Prostate gland (tissue), 2 donors: ENCODE data around the gene SEMA3G. TPM values are rescaled to one million over a fixed set of nuclear protein-coding genes. Genes with fewer than 3 reads are reported as not detected.

Experiments used
- DNase-seq: peaks from one replicate; pipeline ENCODE4 v3.0.0-alpha.2; 2019; ENCODE audit warnings: low spot score
- H3K27ac ChIP-seq, 2 donors: fragments of 200-600 bp; sonication (generic); 2 replicates each; pipeline ENCODE4 v1.5.1; 2017 to 2019
- H3K27me3 ChIP-seq: fragments of 200-600 bp; sonication (generic); replicated peaks from 2 replicates; pipeline ENCODE4 v1.5.1; 2019; ENCODE audit not compliant: insufficient read depth
- H3K36me3 ChIP-seq, 2 donors: fragments of 200-600 bp; sonication (generic); 1 replicate in 1 of 2; 2 replicates in 1 of 2; pipeline versions ENCODE4 v1.5.1 to v1.8.1; 2017 to 2019
- H3K4me1 ChIP-seq: fragments of 200-600 bp; sonication (generic); replicated peaks from 2 replicates; pipeline ENCODE4 v1.5.1; 2019
- H3K4me3 ChIP-seq, 2 donors: fragments of 200-600 bp; sonication (generic); 2 replicates each; pipeline ENCODE4 v1.5.1; 2017 to 2019
- H3K9me3 ChIP-seq: fragments of 200-600 bp; sonication (generic); 2 replicates; pipeline ENCODE4 v1.5.1; 2017
- CTCF ChIP-seq, 4 experiments: fragments of 200-600 bp in 2 of 4; fragments of 450-650 bp in 2 of 4; sonication (generic) in 2 of 4; IDR thresholded peaks; 1 replicate in 3 of 4; 2 replicates in 1 of 4; pipeline ENCODE4 v1.5.1; 2016 to 2019; ENCODE audit warnings: antibody characterized with exemption in 4 of 4, mild to moderate bottlenecking in 2 of 4, moderate library complexity in 2 of 4
- POLR2A ChIP-seq: fragments of 450-650 bp; IDR thresholded peaks from one replicate; pipeline ENCODE4 v1.6.1; 2016; ENCODE audit warnings: antibody characterized with exemption, mild to moderate bottlenecking
- POLR2AphosphoS5 ChIP-seq: sonication (generic); formaldehyde crosslinking; IDR thresholded peaks from one replicate; pipeline ENCODE4 v1.6.1; 2017; ENCODE audit warnings: antibody characterized with exemption
- WGBS: methylation state at CpG from one replicate; pipeline ENCODE4 v1.1.5; 2018; 5-methylcytosine and 5-hydroxymethylcytosine counted together
- intact Hi-C: fragments of 100-400 bp; cut with DNase I; formaldehyde crosslinking; loops from one replicate; pipeline ENCODE4 v1.14.2; 2022
- total RNA-seq, 2 donors: library from RNA; depleted of rRNA; stranded (reverse); fragments of >200 nt; gene quantifications; one replicate each; pipeline ENCODE4 v1.1.0, GENCODE V29; 2016

Gene SEMA3G
- total RNA-seq, 2 donors from 2014 or later, result 3.5 to 7.6 TPM

DNA sequence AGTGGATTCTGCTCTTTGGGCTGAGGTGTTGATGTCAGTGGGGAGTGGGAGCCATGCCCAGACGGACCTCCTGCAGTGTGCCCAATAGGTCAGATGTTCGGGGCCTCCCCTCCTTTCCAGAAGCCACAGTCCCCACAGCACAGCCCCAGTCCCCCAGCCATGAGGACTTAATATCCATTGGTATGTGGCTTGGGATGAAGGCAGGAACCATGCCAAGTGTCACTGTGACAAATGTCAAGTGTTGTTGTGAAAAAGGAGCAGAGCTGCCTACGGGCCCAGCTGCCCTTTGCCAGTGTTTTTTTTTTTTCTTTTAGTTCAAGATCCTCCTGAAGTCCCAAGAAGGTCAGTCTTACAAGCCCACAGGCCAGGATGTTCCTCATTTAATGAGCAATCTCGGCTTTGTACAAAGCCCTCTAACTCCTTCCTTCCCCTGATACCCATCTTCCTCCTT is 12.2 kb downstream of the SEMA3G start:
- 62% methylated on average over 4 of the region's 4 CpGs for WGBS
- TF ChIP-seq POLR2A, result no peak
- no peak for TF ChIP-seq POLR2AphosphoS5
- Histone ChIP-seq H3K9me3 (no peaks in the 10 kb centered on the region), H3K4me3 (no peak overlapping the region), H3K27me3 (no peaks in the 10 kb centered on the region), H3K36me3 (no peaks in the 10 kb centered on the region), H3K27ac (no peak overlapping the region), H3K4me1 (no peaks in the 10 kb centered on the region)
- no peak for DNase-seq
- intact Hi-C loops, result no loop called here

DNA sequence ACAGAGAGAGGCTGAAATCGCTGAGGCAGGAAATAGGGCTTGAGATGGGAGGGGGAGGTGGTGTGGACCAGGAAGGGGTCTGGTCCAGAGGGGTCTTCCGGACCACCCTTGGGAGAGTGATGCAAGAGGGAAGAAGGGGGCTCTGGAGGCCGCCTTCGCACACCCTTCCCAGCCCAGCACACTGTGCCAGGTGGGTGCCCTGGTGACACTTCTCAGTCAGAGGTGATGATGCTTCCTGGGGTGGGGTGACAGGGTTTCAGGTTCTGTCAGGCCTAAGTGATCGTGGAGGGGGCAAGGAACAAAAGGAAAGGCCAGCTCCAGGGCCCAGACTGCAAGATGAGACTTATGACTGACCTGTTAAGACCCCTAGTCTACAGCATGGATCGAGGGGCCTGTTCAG is 12.7 kb downstream of the SEMA3G start:
- intact Hi-C loops, result no loop called here
- no peak for DNase-seq
- Histone ChIP-seq H3K4me1 (no peaks in the 10 kb centered on the region), H3K36me3 (no peaks in the 10 kb centered on the region), H3K27ac (no peak overlapping the region), H3K9me3 (no peaks in the 10 kb centered on the region), H3K4me3 (no peak overlapping the region), H3K27me3 (no peaks in the 10 kb centered on the region)
- 83% methylated on average over 6 of the region's 6 CpGs for WGBS
- TF ChIP-seq CTCF (IDR thresholded peaks at IDR 0.05) (no peak), POLR2A (no peak), POLR2AphosphoS5 (no peak)

GRCh38 chr3:52431459-52432223 is 13.3 kb downstream of the SEMA3G start:
- no peaks in the 10 kb centered on the region for H3K4me1 ChIP-seq
- 72% methylated on average over 10 of the region's 10 CpGs for WGBS
- no peaks in the 10 kb centered on the region for H3K27me3 ChIP-seq
- H3K36me3 ChIP-seq, result no peaks in the 10 kb centered on the region
- TF ChIP-seq POLR2A, result no peak
- TF ChIP-seq CTCF (IDR thresholded peaks at IDR 0.05), result no peak
- TF ChIP-seq POLR2AphosphoS5, result no peak
- intact Hi-C loops, result no loop called here
- no peak for DNase-seq
- no peak overlapping the region for H3K4me3 ChIP-seq
- H3K27ac ChIP-seq, result no peak overlapping the region
- H3K9me3 ChIP-seq, result no peaks in the 10 kb centered on the region

DNA sequence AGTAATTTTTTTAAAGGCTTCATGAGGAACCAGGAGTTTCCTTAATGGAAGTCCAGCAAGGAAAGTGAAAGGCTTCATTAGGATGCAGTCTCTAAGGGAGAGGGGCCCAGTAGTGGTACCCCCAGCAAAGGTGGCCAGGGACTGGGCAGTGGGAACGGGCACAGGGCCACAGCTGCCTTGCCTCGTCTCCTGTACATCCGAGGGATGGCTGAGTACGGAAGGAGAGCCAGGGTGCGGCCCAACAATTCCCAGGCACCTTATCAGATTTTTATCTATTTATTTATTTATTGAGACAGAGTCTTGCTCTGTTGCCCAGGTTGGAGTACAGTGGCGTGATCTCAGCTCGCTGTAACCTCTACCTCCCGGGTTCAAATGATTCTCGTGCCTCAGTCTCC is 14.5 kb downstream of the SEMA3G start:
- H3K36me3 ChIP-seq, result no peaks in the 10 kb centered on the region
- no peak overlapping the region for H3K27ac ChIP-seq
- intact Hi-C loops, result no loop called here
- TF ChIP-seq POLR2A, result no peak
- no peak for TF ChIP-seq POLR2AphosphoS5
- no peak for TF ChIP-seq CTCF (IDR thresholded peaks at IDR 0.05)
- H3K4me1 ChIP-seq, result no peaks in the 10 kb centered on the region
- 82% methylated on average over 9 of the region's 9 CpGs for WGBS
- no peak for DNase-seq
- H3K4me3 ChIP-seq, result no peak overlapping the region
- no peaks in the 10 kb centered on the region for H3K9me3 ChIP-seq
- H3K27me3 ChIP-seq, result no peaks in the 10 kb centered on the region

DNA sequence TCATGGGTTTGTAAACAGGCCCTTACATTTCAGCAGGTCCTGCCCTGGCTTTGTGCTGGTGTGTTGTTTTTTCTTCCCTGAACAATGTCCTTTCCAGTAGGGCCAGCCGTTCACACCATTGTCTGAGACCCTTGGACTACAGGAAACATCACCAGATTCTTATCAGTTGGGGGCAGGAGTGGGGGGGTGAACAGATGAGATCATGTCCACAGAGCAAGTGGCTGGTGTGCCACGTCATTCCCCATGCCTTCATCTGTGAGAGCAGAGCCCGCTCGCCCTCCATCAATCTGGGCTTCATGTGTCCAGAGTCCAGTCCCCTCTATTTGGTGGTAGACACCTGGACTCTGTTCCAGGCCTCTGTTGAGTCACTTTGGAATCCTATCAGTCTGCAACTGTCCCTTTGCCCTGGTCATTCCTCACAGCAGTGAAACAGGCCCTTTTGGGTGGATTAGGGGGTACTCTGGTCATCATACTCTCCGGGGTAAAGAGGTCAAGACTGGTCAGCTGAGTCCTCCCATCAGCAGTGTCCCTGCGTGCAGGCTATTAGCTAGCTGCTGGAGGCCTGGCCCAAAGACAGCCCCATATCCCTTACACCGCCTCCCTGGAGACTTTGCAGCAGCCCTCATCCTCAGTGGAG is 15.0 kb downstream of the SEMA3G start:
- no peaks in the 10 kb centered on the region for H3K27me3 ChIP-seq
- intact Hi-C loops, result loop anchor here (2.0 kb wide), 1 partner anchor 17 kb away; no protein-coding TSS in a partner anchor
- 83% methylated on average over 7 of the region's 7 CpGs for WGBS
- no peaks in the 10 kb centered on the region for H3K4me1 ChIP-seq
- no peak overlapping the region for H3K27ac ChIP-seq
- H3K36me3 ChIP-seq, result no peaks in the 10 kb centered on the region
- TF ChIP-seq POLR2AphosphoS5 (no peak), POLR2A (no peak), CTCF (IDR thresholded peaks at IDR 0.05) (no peak)
- no peaks in the 10 kb centered on the region for H3K9me3 ChIP-seq
- H3K4me3 ChIP-seq, result no peak overlapping the region
- DNase-seq, result no peak
